Measurements from ENCODE around the gene MEFV.

GRCh38 chr16:3306078-3306477, 49.6 kb upstream of the MEFV start:
- TF ChIP-seq CTCF (IDR thresholded peaks at IDR 0.05) = no peak
- TF ChIP-seq POLR2AphosphoS5 (IDR thresholded peaks at IDR 0.05; ENCODE audit: low read depth, low read length) = no peak
- no peak for TF ChIP-seq TCF7L2 (IDR thresholded peaks at IDR 0.05; ENCODE audit: low read depth, low read length)
- TF ChIP-seq, protein P1, sequence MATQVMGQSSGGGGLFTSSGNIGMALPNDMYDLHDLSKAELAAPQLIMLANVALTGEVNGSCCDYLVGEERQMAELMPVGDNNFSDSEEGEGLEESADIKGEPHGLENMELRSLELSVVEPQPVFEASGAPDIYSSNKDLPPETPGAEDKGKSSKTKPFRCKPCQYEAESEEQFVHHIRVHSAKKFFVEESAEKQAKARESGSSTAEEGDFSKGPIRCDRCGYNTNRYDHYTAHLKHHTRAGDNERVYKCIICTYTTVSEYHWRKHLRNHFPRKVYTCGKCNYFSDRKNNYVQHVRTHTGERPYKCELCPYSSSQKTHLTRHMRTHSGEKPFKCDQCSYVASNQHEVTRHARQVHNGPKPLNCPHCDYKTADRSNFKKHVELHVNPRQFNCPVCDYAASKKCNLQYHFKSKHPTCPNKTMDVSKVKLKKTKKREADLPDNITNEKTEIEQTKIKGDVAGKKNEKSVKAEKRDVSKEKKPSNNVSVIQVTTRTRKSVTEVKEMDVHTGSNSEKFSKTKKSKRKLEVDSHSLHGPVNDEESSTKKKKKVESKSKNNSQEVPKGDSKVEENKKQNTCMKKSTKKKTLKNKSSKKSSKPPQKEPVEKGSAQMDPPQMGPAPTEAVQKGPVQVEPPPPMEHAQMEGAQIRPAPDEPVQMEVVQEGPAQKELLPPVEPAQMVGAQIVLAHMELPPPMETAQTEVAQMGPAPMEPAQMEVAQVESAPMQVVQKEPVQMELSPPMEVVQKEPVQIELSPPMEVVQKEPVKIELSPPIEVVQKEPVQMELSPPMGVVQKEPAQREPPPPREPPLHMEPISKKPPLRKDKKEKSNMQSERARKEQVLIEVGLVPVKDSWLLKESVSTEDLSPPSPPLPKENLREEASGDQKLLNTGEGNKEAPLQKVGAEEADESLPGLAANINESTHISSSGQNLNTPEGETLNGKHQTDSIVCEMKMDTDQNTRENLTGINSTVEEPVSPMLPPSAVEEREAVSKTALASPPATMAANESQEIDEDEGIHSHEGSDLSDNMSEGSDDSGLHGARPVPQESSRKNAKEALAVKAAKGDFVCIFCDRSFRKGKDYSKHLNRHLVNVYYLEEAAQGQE (IDR thresholded peaks at IDR 0.05; ENCODE audit: insufficient read depth in 1 of 2, low read depth in 2 of 2, low read length in 1 of 2) = no peak
- no peak for TF ChIP-seq SIN3A (IDR thresholded peaks at IDR 0.05; ENCODE audit: borderline replicate concordance, insufficient read depth, low read depth, low read length)
